Esophagus muscularis mucosa (tissue), 3 donors: ENCODE data around the gene CCM2.

ENCODE experiments used
- CTCF ChIP-seq, 3 experiments: fragments of 200-600 bp in 2 of 3; fragments of 450-650 bp in 1 of 3; sonication (generic) in 2 of 3; IDR thresholded peaks; one replicate each; pipeline ENCODE4 v1.5.1; 2017 to 2019; ENCODE audit warnings: antibody characterized with exemption in 3 of 3, mild to moderate bottlenecking in 2 of 3, moderate library complexity in 1 of 3
- POLR2AphosphoS5 ChIP-seq, 2 donors: sonication (generic); formaldehyde crosslinking; IDR thresholded peaks; one replicate each; pipeline ENCODE4 v1.6.1; 2017; ENCODE audit warnings: antibody characterized with exemption in 2 of 2

- TF ChIP-seq CTCF (IDR thresholded peaks at IDR 0.05) (no peak), POLR2AphosphoS5 (IDR thresholded peaks at IDR 0.05) (no peak)
These were observed 41.2 kb upstream of the CCM2 start for GRCh38 chr7:44958645-44959344.
